K562 (cell line): ENCODE results near the gene ICA1L. TPM values are rescaled to one million over a fixed set of nuclear protein-coding genes. Genes with fewer than 3 reads are reported as not detected.

Experiments
- ATAC-seq: fragments of 200-7000 bp; cut with Tn5 transposase; 3 replicates; pipeline ENCODE4 v1.9.1; 2020; ENCODE audit warnings: moderate library complexity
- BruUV-seq: library from RNA; stranded (reverse); fragments of 400-500 nt; replicated peaks from 2 replicates; lab custom pipeline; 2021; lab: Mats Ljungman, UMichigan
- CTCF ChIA-PET: fragments of 300-600 bp; formaldehyde crosslinking; extraction: SDS; loops from one replicate; lab custom pipeline; 2021; ENCODE audit warnings: low intra/inter-chr PET ratio; lab: Yijun Ruan, JAX
- POLR2A ChIA-PET: fragments of 300-600, 350-650 bp; sonication (Branson Sonifier 250); formaldehyde crosslinking; extraction: SDS; loops from one replicate; lab custom pipeline; 2021; ENCODE audit warnings: antibody characterized with exemption, inconsistent platforms; lab: Yijun Ruan, JAX
- DNase-seq, 4 experiments: peaks; one replicate each; pipeline versions ENCODE4 v3.0.0 to v3.0.0-alpha.2; 2011 to 2018; ENCODE audit warnings: low spot score in 3 of 4, mixed read lengths in 3 of 4; ENCODE audit errors: extremely low read depth in 1 of 4
- FAIRE-seq: peaks from 2 replicates; lab custom pipeline; 2011; peaks lifted over from hg19 to GRCh38; lab: Jason Lieb, UNC
- H2AFZ ChIP-seq: 2 replicates; pipeline ENCODE4 v1.6.0; 2011; ENCODE audit warnings: low read depth, low read length, control low read depth, inconsistent platforms
- H3K27ac ChIP-seq: fragments of 200-600 bp; 3 replicates; pipeline ENCODE4 v1.8.0; 2011; ENCODE audit warnings: low read depth, mild to moderate bottlenecking, control low read depth, inconsistent platforms, low read length, moderate library complexity, mixed read lengths; ENCODE audit errors: extremely low read depth
- H3K27me3 ChIP-seq, 2 experiments: fragments of 300-600 bp in 1 of 2; 2 replicates in 1 of 2; 3 replicates in 1 of 2; pipeline versions ENCODE4 v1.6.0 to v1.8.0; 2011; ENCODE audit warnings: inconsistent platforms in 2 of 2, low read length in 2 of 2, mild to moderate bottlenecking in 1 of 2, mixed read lengths in 1 of 2, moderate library complexity in 1 of 2; ENCODE audit not compliant: control insufficient read depth in 2 of 2, insufficient read depth in 2 of 2
- H3K36me3 ChIP-seq: fragments of 300-600 bp; 3 replicates; pipeline ENCODE4 v1.8.0; 2011; ENCODE audit warnings: mild to moderate bottlenecking, low read length, inconsistent platforms; ENCODE audit not compliant: control insufficient read depth, insufficient read depth
- H3K4me1 ChIP-seq, 2 experiments: fragments of 200-600 bp in 1 of 2; replicated peaks in 1 of 2; 2 replicates in 1 of 2; 3 replicates in 1 of 2; pipeline versions ENCODE4 v1.5.1 to v1.8.0; 2011; ENCODE audit warnings: inconsistent platforms in 2 of 2, low read length in 2 of 2, mild to moderate bottlenecking in 1 of 2, mixed read lengths in 1 of 2, moderate library complexity in 1 of 2; ENCODE audit not compliant: control insufficient read depth in 2 of 2, insufficient read depth in 2 of 2
- H3K4me2 ChIP-seq: 2 replicates; pipeline ENCODE4 v1.6.1; 2011; ENCODE audit warnings: low read length, control low read depth, inconsistent platforms, mixed read lengths; ENCODE audit not compliant: insufficient read depth
- H3K4me3 ChIP-seq: fragments of 200-600 bp; sonication (generic), shearing (Covaris generic); 2 replicates; pipeline ENCODE4 v1.5.1; 2016; ENCODE audit warnings: control low read depth, inconsistent platforms
- H3K79me2 ChIP-seq: fragments of 200-600 bp; 3 replicates; pipeline ENCODE4 v1.8.0; 2011; ENCODE audit warnings: low read length, inconsistent platforms; ENCODE audit not compliant: control insufficient read depth, insufficient read depth
- H3K9ac ChIP-seq, 2 experiments: 2 replicates each; pipeline versions ENCODE4 v1.6.0 to v1.6.1; 2011; ENCODE audit warnings: low read depth in 2 of 2, low read length in 2 of 2, control low read depth in 1 of 2, inconsistent platforms in 1 of 2, mild to moderate bottlenecking in 1 of 2, mixed read lengths in 1 of 2; ENCODE audit not compliant: insufficient read depth in 1 of 2
- H3K9me1 ChIP-seq: one replicate; pipeline ENCODE4 v1.6.0; 2011; ENCODE audit warnings: inconsistent platforms, mild to moderate bottlenecking, low read length, moderate library complexity; ENCODE audit not compliant: control insufficient read depth, insufficient read depth
- H3K9me3 ChIP-seq: replicated peaks from 2 replicates; pipeline ENCODE4 v1.5.1; 2011; ENCODE audit warnings: low read depth, low read length, inconsistent platforms; ENCODE audit not compliant: control insufficient read depth, insufficient read depth
- H4K20me1 ChIP-seq: replicated peaks from 2 replicates; pipeline ENCODE4 v1.6.1; 2011; ENCODE audit warnings: low read length, inconsistent platforms, mixed read lengths; ENCODE audit not compliant: control insufficient read depth, insufficient read depth
- FOXJ3 ChIP-seq: sonication (generic); formaldehyde crosslinking; IDR thresholded peaks from 2 replicates; pipeline ENCODE4 v1.4.0; 2020; ENCODE audit warnings: mild to moderate bottlenecking, missing genetic modification reagents
- GATAD2B ChIP-seq: fragments of 450-650 bp; IDR thresholded peaks from 2 replicates; pipeline ENCODE4 v1.6.1; 2017; ENCODE audit warnings: mild to moderate bottlenecking, borderline replicate concordance
- NCOA4 ChIP-seq: fragments of 450-650 bp; IDR thresholded peaks from 2 replicates; pipeline ENCODE4 v1.6.1; 2018; ENCODE audit warnings: mild to moderate bottlenecking; ENCODE audit not compliant: partially characterized antibody
- PCBP1 ChIP-seq: fragments of 200-400 bp; formaldehyde crosslinking; IDR thresholded peaks from 2 replicates; pipeline ENCODE4 v1.6.1; 2018; ENCODE audit warnings: mild to moderate bottlenecking, low read depth, low read length; ENCODE audit not compliant: poor library complexity, severe bottlenecking
- XRCC3 ChIP-seq: fragments of 450-650 bp; IDR thresholded peaks from 2 replicates; pipeline ENCODE4 v1.6.1; 2017; ENCODE audit warnings: mild to moderate bottlenecking, moderate library complexity
- ZSCAN32 ChIP-seq: fragments of 450-650 bp; formaldehyde crosslinking; IDR thresholded peaks from 2 replicates; pipeline ENCODE4 v1.4.0; 2020; ENCODE audit warnings: mild to moderate bottlenecking, moderate library complexity
- WGBS: fragments of 100-300 bp; shearing (Covaris generic); methylation state at CpG from one replicate; pipeline ENCODE4 v1.1.6; 2016; ENCODE audit warnings: low coverage, mixed read lengths; ENCODE audit not compliant: insufficient coverage; ENCODE audit errors: missing lambda C conversion rate; 5-methylcytosine and 5-hydroxymethylcytosine counted together
- in situ Hi-C: fragments of 300-500 bp; cut with MboI; formaldehyde crosslinking; loops from 4 replicates; pipeline ENCODE4 v1.15.0; 2018; ENCODE audit warnings: inconsistent platforms, mixed read lengths
- intact Hi-C: fragments of 100-400 bp; cut with micrococcal nuclease; formaldehyde crosslinking; loops from 2 replicates; pipeline ENCODE4 v1.14.2; 2022
- polyA plus RNA-seq, 8 experiments: library from polyadenylated mRNA; depleted of rRNA in 4 of 8; stranded (reverse) in 5 of 8; unstranded in 3 of 8; fragments of >200 nt; fragmentation: Nextera tagmentation in 2 of 8; fragmentation: Illumina TruSeq in 1 of 8; extraction: Ambion mirVana in 2 of 8; extraction: Trizol in 1 of 8; gene quantifications; 2 replicates each; pipeline versions ENCODE4 v1.2.1 to v1.2.3, GENCODE V29; 2011 to 2014; ENCODE audit warnings: inconsistent platforms in 1 of 8, missing spikeins in 1 of 8
- total RNA-seq, 7 experiments: library from RNA; depleted of rRNA in 6 of 7; stranded (reverse); fragments of >200 nt in 6 of 7; fragmentation: Illumina TruSeq in 2 of 7; extraction: Trizol in 2 of 7; gene quantifications; 2 replicates each; pipeline versions ENCODE4 v1.2.1 to v1.2.3, GENCODE V29; 2011 to 2021; ENCODE audit warnings: low replicate concordance in 1 of 7
- TF ChIP-seq, protein P1 (sequence below): sonication (generic); formaldehyde crosslinking; IDR thresholded peaks from 2 replicates; pipeline ENCODE4 v1.9.0; 2022; ENCODE audit warnings: mild to moderate bottlenecking, missing genetic modification reagents
- TF ChIP-seq, protein P2 (sequence below): fragments of 250-450 bp; sonication (Bioruptor Pico); IDR thresholded peaks from 2 replicates; pipeline ENCODE4 v1.5.0; 2022; ENCODE audit warnings: mild to moderate bottlenecking

The ICA1L gene
- total and polyA plus RNA-seq, 9 of the 15 experiments (the other 6 are each of a cell fraction or from before 2014, with no cell fraction given): 0.57 to 1.7 (median 1.1) TPM

DNA sequence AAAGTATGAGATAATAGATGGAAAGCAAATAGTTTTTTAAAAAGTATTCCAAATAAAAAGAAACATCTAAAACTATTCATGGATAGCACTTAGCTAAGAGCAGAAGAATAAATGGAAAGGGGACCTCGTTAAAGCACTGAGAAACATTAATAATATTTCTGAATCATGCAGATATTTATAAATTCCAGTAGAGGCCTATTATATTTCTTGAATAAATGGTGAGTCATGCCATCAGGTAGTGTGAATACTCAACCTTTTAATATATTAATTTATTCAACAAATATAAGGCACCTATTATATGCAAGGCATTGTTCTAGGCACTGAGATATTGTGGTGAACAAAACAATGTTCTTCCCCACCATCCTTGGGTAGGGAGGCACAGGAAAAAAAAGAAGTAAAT is 53.8 kb downstream of the ICA1L start:
- Histone ChIP-seq H3K36me3 (no peaks in the 10 kb centered on the region), H3K9me1 (no peaks in the 10 kb centered on the region), H3K4me2 (no peak overlapping the region), H3K4me3 (no peak overlapping the region), H3K9ac (no peak overlapping the region), H3K27me3 (no peaks in the 10 kb centered on the region), H3K4me1 (peaks cover 0 to 2% of the 10 kb centered on the region in 2 experiments; a peak in 1 of 5 replicates), H3K79me2 (no peaks in the 10 kb centered on the region)
- intact Hi-C loops: no loop called here
- WGBS: 0% methylated on average over 1 of the region's 1 CpG
- ATAC-seq (no peak), FAIRE-seq (no peak)
- POLR2A ChIA-PET: no interaction called here
- no peak for TF ChIP-seq PCBP1
- no peak for TF ChIP-seq NCOA4
- no peak for TF ChIP-seq XRCC3
- TF ChIP-seq, protein P1, sequence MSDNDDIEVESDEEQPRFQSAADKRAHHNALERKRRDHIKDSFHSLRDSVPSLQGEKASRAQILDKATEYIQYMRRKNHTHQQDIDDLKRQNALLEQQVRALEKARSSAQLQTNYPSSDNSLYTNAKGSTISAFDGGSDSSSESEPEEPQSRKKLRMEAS (CRISPR knock-in tag): no peak
- no peak for TF ChIP-seq ZSCAN32 (CRISPR knock-in tag)
- TF ChIP-seq, protein P2, sequence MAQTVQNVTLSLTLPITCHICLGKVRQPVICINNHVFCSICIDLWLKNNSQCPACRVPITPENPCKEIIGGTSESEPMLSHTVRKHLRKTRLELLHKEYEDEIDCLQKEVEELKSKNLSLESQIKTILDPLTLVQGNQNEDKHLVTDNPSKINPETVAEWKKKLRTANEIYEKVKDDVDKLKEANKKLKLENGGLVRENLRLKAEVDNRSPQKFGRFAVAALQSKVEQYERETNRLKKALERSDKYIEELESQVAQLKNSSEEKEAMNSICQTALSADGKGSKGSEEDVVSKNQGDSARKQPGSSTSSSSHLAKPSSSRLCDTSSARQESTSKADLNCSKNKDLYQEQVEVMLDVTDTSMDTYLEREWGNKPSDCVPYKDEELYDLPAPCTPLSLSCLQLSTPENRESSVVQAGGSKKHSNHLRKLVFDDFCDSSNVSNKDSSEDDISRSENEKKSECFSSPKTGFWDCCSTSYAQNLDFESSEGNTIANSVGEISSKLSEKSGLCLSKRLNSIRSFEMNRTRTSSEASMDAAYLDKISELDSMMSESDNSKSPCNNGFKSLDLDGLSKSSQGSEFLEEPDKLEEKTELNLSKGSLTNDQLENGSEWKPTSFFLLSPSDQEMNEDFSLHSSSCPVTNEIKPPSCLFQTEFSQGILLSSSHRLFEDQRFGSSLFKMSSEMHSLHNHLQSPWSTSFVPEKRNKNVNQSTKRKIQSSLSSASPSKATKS (CRISPR knock-in tag): no peak
- no peak for TF ChIP-seq GATAD2B
- no peak for TF ChIP-seq FOXJ3 (CRISPR knock-in tag)
- TF ChIP-seq, all 486 proteins: peak for 0
- no peaks in the 10 kb centered on the region for H4K20me1 ChIP-seq
- no TSS peak for BruUV-seq
- no peak overlapping the region for H3K27ac ChIP-seq
- no peak for DNase-seq
- no peak overlapping the region for H2AFZ ChIP-seq
- in situ Hi-C loops: no loop called here
- H3K9me3 ChIP-seq: no peaks in the 10 kb centered on the region
- CTCF ChIA-PET: no interaction called here
